ENCODE results near the gene OSBPL10.

DNA sequence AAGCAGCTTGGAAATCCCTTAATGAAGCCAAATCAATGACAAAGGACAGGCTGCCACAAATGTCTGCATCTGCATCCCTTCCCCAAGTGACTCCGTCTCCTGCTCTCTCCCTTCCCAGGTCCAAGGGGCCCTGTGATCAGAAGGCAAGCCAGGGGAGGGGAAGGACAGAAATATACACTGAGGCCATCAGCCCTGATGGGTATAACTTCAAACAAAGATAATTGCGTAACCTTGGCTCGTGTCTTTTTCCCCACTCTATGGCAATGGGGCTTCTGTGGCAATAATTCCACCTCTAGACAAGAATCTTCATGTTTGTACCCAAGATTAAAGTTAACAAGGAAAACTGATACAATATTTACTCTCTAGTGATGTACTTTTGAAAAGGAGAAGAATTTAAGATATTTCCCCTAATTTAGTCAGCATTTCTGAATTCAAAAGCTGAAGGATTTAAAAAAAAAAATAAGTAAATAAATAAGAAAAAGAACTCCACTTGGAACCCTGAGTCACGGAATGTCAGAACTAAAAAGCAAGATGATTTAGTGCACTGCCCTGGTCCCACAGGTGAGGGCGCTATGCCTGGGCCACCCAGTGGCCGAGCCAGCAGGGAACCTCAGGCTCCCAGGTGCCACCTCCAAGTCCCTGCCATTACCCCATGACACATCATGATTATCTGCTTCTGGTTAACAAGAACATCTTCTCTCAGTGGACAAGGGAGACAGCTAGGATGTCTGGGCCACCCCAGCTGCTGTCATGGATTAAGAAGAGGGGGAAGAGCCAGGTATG is 293.9 kb downstream of the OSBPL10 start:
- TF ChIP-seq, protein P1, sequence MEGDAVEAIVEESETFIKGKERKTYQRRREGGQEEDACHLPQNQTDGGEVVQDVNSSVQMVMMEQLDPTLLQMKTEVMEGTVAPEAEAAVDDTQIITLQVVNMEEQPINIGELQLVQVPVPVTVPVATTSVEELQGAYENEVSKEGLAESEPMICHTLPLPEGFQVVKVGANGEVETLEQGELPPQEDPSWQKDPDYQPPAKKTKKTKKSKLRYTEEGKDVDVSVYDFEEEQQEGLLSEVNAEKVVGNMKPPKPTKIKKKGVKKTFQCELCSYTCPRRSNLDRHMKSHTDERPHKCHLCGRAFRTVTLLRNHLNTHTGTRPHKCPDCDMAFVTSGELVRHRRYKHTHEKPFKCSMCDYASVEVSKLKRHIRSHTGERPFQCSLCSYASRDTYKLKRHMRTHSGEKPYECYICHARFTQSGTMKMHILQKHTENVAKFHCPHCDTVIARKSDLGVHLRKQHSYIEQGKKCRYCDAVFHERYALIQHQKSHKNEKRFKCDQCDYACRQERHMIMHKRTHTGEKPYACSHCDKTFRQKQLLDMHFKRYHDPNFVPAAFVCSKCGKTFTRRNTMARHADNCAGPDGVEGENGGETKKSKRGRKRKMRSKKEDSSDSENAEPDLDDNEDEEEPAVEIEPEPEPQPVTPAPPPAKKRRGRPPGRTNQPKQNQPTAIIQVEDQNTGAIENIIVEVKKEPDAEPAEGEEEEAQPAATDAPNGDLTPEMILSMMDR (IDR thresholded peaks at IDR 0.05) = no peak
- no peak for TF ChIP-seq EP300 (IDR thresholded peaks at IDR 0.05)

Measured in ovary (tissue), 3 donors.